T-helper 1 cell (primary cell): Measurements from ENCODE around the gene PAK5.

Experiments
- DNase-seq, 5 donors: peaks; one replicate each; pipeline ENCODE4 v3.0.0-alpha.2; 2012 to 2020

Gene PAK5

DNA sequence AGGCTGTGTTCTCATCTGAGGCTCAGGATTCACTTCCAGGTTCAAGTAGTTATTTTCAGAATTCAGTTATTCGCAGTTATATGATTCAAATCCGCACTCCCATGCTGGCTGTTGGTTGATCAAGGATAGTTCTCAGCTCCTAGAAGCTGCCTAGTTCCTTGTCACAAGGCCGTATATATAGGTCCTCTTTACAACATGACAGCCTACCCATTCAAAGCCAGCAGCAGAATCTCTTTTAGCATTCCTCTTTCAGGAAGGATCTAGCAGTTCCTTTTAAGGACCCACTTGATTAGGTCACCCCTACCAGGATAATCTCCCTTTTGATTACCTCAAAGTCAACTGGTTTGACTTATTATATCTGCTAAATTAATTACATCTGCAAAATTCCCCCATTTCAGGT, 348.2 kb downstream of the PAK5 start:
- DNase-seq: no peak

DNA sequence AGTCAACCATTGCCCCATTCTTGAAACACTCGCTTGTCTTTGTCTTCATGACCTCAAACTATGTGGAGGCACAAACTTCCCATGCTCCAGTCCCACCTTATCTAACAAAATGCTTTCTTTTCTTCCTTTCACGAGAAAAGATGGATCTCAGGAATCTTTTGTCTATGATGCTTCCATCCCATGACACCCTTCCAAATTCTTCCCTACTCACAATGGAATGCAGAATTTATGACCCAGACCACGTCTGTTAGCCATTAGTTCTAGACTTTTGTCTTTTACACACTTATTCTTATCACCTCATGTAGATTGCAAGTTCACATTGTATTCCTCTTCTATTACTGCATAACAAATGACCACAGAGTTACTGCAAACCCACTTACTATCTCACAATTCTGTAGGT, 348.7 kb downstream of the PAK5 start:
- DNase-seq: no peak

DNA sequence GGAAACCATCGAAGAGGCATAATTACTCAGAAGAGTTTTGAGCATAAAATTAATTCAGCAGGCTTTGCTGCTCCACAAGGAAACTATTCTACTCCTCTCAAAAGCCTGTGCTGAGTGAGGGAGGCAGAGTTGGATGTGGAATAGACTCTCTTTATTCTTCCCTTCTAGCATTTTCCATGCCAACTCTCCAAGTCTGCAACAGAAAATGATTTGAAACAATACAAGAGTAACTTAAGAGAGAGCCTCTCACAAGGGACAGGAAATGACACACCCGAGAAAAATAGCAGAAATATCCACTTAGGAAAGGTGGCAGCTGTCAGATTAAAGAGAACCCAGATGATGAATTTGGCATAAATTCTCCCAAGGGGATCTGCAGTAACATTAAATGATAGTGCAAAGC, 350.8 kb downstream of the PAK5 start:
- no peak for DNase-seq
